Neural cell (in vitro differentiated cells): Measurements from ENCODE around the gene VCP. TPM values are rescaled to one million over a fixed set of nuclear protein-coding genes. Genes with fewer than 3 reads are reported as not detected.

ENCODE experiments used
- H2AFZ ChIP-seq: fragments of 200-600, 300-800 bp; sonication (generic), shearing (Covaris generic); 2 replicates; pipeline ENCODE4 v1.6.0; 2014; ENCODE audit warnings: low read depth, mild to moderate bottlenecking, antibody characterized with exemption, low read length, moderate library complexity
- H3F3A ChIP-seq: fragments of 200-600 bp; shearing (Covaris generic); 2 replicates; pipeline ENCODE4 v1.6.1; 2016; ENCODE audit warnings: mild to moderate bottlenecking, moderate library complexity, mixed read lengths, antibody characterized with exemption, low read length; ENCODE audit not compliant: insufficient read depth, poor library complexity, severe bottlenecking
- H3K27ac ChIP-seq: fragments of 200-600, 300-800 bp; sonication (generic), shearing (Covaris generic); 2 replicates; pipeline ENCODE4 v1.5.1; 2014; ENCODE audit warnings: mild to moderate bottlenecking, low read length, moderate library complexity
- H3K27me3 ChIP-seq: fragments of 300-800, 200-600 bp; sonication (generic), shearing (Covaris generic); 2 replicates; pipeline ENCODE4 v1.6.0; 2014; ENCODE audit warnings: mild to moderate bottlenecking, low read depth, low read length, moderate library complexity; ENCODE audit not compliant: insufficient read depth
- H3K36me3 ChIP-seq: fragments of 300-800, 200-600 bp; sonication (generic), shearing (Covaris generic); 2 replicates; pipeline ENCODE4 v1.5.1; 2014; ENCODE audit warnings: mild to moderate bottlenecking, antibody characterized with exemption, low read length, moderate library complexity; ENCODE audit not compliant: insufficient read depth
- H3K4me2 ChIP-seq: fragments of 300-800, 200-600 bp; sonication (generic), shearing (Covaris generic); 2 replicates; pipeline ENCODE4 v1.6.0; 2014; ENCODE audit warnings: mild to moderate bottlenecking, low read length
- H3K4me3 ChIP-seq: fragments of 300-800, 200-600 bp; sonication (generic), shearing (Covaris generic); 2 replicates; pipeline ENCODE4 v1.5.1; 2014; ENCODE audit warnings: mild to moderate bottlenecking, low read length, moderate library complexity
- H3K79me2 ChIP-seq: fragments of 200-600 bp; shearing (Covaris generic); replicated peaks from 2 replicates; pipeline ENCODE4 v1.6.0; 2014; ENCODE audit warnings: mild to moderate bottlenecking, low read length, moderate library complexity; ENCODE audit not compliant: insufficient read depth
- H3K9ac ChIP-seq: fragments of 300-800, 200-600 bp; sonication (generic), shearing (Covaris generic); 2 replicates; pipeline ENCODE4 v1.6.1; 2016; ENCODE audit warnings: mild to moderate bottlenecking, low read length, mixed read lengths
- H3K9me2 ChIP-seq: fragments of 200-600 bp; shearing (Covaris generic); 2 replicates; pipeline ENCODE4 v1.6.1; 2016; ENCODE audit warnings: mild to moderate bottlenecking, low read length, mixed read lengths; ENCODE audit not compliant: insufficient read depth
- H3K9me3 ChIP-seq: fragments of 200-600, 300-800 bp; sonication (generic), shearing (Covaris generic); 2 replicates; pipeline ENCODE4 v1.6.1; 2016; ENCODE audit warnings: mild to moderate bottlenecking, mixed run types, low read length, moderate library complexity, mixed read lengths
- H4K20me1 ChIP-seq: fragments of 200-600 bp; shearing (Covaris generic); 2 replicates; pipeline ENCODE4 v1.6.1; 2016; ENCODE audit warnings: mild to moderate bottlenecking, mixed run types; ENCODE audit not compliant: insufficient read depth
- EP300 ChIP-seq: fragments of 450-650 bp; conservative IDR thresholded peaks from 2 replicates; pipeline ENCODE4 v1.6.1; 2014; ENCODE audit warnings: antibody characterized with exemption, mild to moderate bottlenecking, moderate library complexity; ENCODE audit not compliant: poor library complexity, severe bottlenecking
- EZH2 ChIP-seq: fragments of 200-600, 300-800 bp; shearing (Covaris generic), sonication (generic); IDR thresholded peaks from 2 replicates; pipeline ENCODE4 v1.6.1; 2014; ENCODE audit warnings: antibody characterized with exemption, low read length, borderline replicate concordance, mild to moderate bottlenecking; ENCODE audit not compliant: insufficient read depth, poor library complexity, severe bottlenecking
- MXI1 ChIP-seq: fragments of 450-650 bp; conservative IDR thresholded peaks from 2 replicates; pipeline ENCODE4 v1.6.1; 2014; ENCODE audit warnings: antibody characterized with exemption, mild to moderate bottlenecking; ENCODE audit not compliant: poor library complexity, severe bottlenecking
- POLR2AphosphoS5 ChIP-seq: IDR thresholded peaks from 2 replicates; pipeline ENCODE4 v1.6.1; 2012
- RAD21 ChIP-seq: fragments of 450-650 bp; conservative IDR thresholded peaks from 2 replicates; pipeline ENCODE4 v1.6.1; 2014; ENCODE audit warnings: antibody characterized with exemption, mild to moderate bottlenecking, moderate library complexity
- SMC3 ChIP-seq: fragments of 450-650 bp; conservative IDR thresholded peaks from 2 replicates; pipeline ENCODE4 v1.6.1; 2014; ENCODE audit warnings: antibody characterized with exemption, mild to moderate bottlenecking, moderate library complexity; ENCODE audit not compliant: poor library complexity
- TAF1 ChIP-seq: IDR thresholded peaks from 2 replicates; pipeline ENCODE4 v1.6.1; 2012; ENCODE audit warnings: low read depth
- polyA minus RNA-seq: library from RNA; depleted of rRNA, polyadenylated mRNA; stranded (reverse); fragments of >200 nt; gene quantifications from 2 replicates; pipeline ENCODE4 v1.2.3, GENCODE V29; 2014
- polyA plus RNA-seq: library from polyadenylated mRNA; depleted of rRNA; stranded (reverse); fragments of >200 nt; gene quantifications from 2 replicates; pipeline ENCODE4 v1.2.3, GENCODE V29; 2014
- TF ChIP-seq, protein P1 (sequence below): fragments of 450-650 bp; IDR thresholded peaks from 2 replicates; pipeline ENCODE4 v1.5.1; 2014; ENCODE audit warnings: antibody characterized with exemption, mild to moderate bottlenecking, moderate library complexity; ENCODE audit not compliant: poor library complexity, severe bottlenecking
- TF ChIP-seq, protein P2 (sequence below): IDR thresholded peaks from 2 replicates; pipeline ENCODE4 v1.6.1; 2012; ENCODE audit warnings: borderline replicate concordance

Gene VCP
- polyA plus RNA-seq: 139 and 157 TPM in 2 replicates
- polyA minus RNA-seq: 226 and 254 TPM in 2 replicates

DNA sequence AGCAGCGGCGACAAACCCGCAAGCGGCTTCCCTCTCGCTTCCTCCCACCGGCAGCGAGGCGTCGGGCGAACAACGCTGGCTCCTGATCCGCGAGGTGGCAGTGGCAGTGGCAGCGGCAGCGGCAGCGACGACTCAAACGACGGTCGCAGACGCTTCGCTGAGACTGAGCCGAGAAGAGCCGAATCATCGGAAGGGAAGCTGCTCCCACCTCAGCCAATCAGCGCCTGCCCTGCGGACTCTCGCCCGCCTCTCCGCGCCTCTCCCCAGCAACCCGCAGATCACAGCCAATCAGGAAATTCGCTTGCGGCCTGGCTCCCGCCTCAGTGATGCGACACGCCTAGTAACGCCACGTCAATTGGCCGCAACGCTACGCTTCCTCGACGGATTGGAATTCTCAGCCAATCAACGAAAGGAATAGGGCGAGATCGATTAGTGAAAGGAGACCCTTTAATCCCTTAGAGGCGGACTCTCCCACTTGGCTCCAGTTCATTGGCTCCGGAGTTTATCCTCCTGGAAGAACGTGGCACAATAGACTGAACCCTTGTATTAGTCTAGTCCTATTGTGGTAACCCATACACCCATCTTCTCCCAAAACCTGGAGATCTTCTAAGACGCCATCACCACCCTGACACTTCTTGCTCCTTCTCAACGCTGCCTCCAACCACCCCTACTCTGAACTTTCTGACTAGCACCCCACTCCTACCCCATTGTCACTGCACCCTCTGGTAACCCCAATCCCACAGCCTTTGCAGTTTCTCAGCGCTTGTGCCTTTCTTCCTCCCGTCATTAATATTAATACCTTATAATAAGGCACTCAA is at the start of gene VCP:
TSS of gene VCP (minus strand) at position 165 of the 818 bp plus-strand sequence. CDS start 272 bp downstream, outside the sequence.
- peak within 1 kb of the TSS; percentile 93 for H3K27ac ChIP-seq
- peak within 1 kb of the TSS; percentile 97 for H3K4me3 ChIP-seq
- peaks cover 48% of the 10 kb centered on the region for H3K79me2 ChIP-seq
- no peaks in the 10 kb centered on the region for H3K27me3 ChIP-seq
- TF ChIP-seq TAF1 (peak; percentile 89), MXI1 (peak; percentile 78), POLR2AphosphoS5 (peak; percentile 99), EP300 (peak; percentile 91), SMC3 (peak; percentile 65), RAD21 (no peak), EZH2 (no peak)
- TF ChIP-seq, protein P1, sequence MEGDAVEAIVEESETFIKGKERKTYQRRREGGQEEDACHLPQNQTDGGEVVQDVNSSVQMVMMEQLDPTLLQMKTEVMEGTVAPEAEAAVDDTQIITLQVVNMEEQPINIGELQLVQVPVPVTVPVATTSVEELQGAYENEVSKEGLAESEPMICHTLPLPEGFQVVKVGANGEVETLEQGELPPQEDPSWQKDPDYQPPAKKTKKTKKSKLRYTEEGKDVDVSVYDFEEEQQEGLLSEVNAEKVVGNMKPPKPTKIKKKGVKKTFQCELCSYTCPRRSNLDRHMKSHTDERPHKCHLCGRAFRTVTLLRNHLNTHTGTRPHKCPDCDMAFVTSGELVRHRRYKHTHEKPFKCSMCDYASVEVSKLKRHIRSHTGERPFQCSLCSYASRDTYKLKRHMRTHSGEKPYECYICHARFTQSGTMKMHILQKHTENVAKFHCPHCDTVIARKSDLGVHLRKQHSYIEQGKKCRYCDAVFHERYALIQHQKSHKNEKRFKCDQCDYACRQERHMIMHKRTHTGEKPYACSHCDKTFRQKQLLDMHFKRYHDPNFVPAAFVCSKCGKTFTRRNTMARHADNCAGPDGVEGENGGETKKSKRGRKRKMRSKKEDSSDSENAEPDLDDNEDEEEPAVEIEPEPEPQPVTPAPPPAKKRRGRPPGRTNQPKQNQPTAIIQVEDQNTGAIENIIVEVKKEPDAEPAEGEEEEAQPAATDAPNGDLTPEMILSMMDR: peak; percentile 65
- TF ChIP-seq, protein P2, sequence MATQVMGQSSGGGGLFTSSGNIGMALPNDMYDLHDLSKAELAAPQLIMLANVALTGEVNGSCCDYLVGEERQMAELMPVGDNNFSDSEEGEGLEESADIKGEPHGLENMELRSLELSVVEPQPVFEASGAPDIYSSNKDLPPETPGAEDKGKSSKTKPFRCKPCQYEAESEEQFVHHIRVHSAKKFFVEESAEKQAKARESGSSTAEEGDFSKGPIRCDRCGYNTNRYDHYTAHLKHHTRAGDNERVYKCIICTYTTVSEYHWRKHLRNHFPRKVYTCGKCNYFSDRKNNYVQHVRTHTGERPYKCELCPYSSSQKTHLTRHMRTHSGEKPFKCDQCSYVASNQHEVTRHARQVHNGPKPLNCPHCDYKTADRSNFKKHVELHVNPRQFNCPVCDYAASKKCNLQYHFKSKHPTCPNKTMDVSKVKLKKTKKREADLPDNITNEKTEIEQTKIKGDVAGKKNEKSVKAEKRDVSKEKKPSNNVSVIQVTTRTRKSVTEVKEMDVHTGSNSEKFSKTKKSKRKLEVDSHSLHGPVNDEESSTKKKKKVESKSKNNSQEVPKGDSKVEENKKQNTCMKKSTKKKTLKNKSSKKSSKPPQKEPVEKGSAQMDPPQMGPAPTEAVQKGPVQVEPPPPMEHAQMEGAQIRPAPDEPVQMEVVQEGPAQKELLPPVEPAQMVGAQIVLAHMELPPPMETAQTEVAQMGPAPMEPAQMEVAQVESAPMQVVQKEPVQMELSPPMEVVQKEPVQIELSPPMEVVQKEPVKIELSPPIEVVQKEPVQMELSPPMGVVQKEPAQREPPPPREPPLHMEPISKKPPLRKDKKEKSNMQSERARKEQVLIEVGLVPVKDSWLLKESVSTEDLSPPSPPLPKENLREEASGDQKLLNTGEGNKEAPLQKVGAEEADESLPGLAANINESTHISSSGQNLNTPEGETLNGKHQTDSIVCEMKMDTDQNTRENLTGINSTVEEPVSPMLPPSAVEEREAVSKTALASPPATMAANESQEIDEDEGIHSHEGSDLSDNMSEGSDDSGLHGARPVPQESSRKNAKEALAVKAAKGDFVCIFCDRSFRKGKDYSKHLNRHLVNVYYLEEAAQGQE: peak; percentile 87
- no peaks in the 10 kb centered on the region for H3K36me3 ChIP-seq
- H3F3A ChIP-seq: no peaks in the 10 kb centered on the region
- no peaks in the 10 kb centered on the region for H3K9me2 ChIP-seq
- peak within 1 kb of the TSS; percentile 96 for H3K9ac ChIP-seq
- H3K9me3 ChIP-seq: no peaks in the 10 kb centered on the region
- peaks cover 14% of the 10 kb centered on the region for H4K20me1 ChIP-seq
- H2AFZ ChIP-seq: peak within 1 kb of the TSS; percentile 36
- peak within 1 kb of the TSS; percentile 88 for H3K4me2 ChIP-seq

DNA sequence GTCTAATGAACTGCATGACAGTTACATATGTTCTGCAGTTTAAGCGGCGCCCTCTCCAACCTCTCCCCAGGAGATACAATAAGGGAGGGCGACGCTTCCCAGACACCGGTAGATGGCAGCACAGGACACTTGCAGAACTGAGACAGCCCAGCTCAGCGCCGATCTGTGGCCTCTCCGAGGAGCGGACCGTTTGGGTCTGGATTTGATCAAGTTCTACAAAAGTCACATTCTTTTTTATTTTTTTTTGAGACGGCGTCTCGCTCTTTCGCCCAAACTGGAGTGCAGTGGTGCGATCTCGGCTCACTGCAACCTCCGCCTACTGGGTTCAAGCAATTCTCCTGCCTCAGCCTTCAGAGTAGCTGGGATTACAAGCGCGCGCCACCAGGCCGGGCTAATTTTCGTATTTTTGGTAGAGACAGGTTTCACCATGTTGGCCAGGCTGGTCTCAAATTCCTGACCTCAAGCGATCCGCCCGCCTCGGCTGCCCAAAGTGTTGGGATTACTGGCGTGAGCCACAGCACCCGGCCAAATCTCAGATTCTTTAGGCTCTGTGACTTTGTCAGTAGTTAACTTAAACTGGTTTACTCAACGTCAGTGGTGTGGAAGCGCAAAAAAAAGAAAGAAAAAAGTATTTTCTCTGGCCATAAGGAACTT is 44.6 kb upstream of the VCP start:
- peaks cover 6% of the 10 kb centered on the region for H3F3A ChIP-seq
- peak overlapping the region; percentile 98 for H3K4me2 ChIP-seq
- H3K4me3 ChIP-seq: peak overlapping the region; percentile 88
- H2AFZ ChIP-seq: peak overlapping the region; percentile 61
- no peaks in the 10 kb centered on the region for H4K20me1 ChIP-seq
- no peaks in the 10 kb centered on the region for H3K27me3 ChIP-seq
- H3K27ac ChIP-seq: peak overlapping the region; percentile 95
- H3K9me2 ChIP-seq: no peaks in the 10 kb centered on the region
- H3K36me3 ChIP-seq: no peaks in the 10 kb centered on the region
- no peaks in the 10 kb centered on the region for H3K9me3 ChIP-seq
- peak overlapping the region; percentile 85 for H3K9ac ChIP-seq
- TF ChIP-seq RAD21: peak; percentile 97
- TF ChIP-seq EP300: no peak
- TF ChIP-seq, protein P1: peak; percentile 99
- TF ChIP-seq, protein P2: no peak
- TF ChIP-seq EZH2: no peak
- no peak for TF ChIP-seq TAF1
- TF ChIP-seq MXI1: no peak
- TF ChIP-seq SMC3: peak; percentile 96
- TF ChIP-seq POLR2AphosphoS5: peak; percentile 7
- peaks cover 12% of the 10 kb centered on the region for H3K79me2 ChIP-seq
